AG08395 (cell line): Measurements from ENCODE around the gene SIL1.

Experiments
- DNase-seq: peaks from one replicate; pipeline ENCODE4 v3.0.0; 2012; ENCODE audit warnings: mixed read lengths, low spot score

SIL1 gene

GRCh38 chr5:138955671-138956295 is 242.4 kb downstream of the SIL1 start:
- DNase-seq = no peak

- DNase-seq = no peak
Observed at GRCh38 chr5:138955013-138955660, 243.0 kb downstream of the SIL1 start.

GRCh38 chr5:138954257-138955012 is 243.7 kb downstream of the SIL1 start:
- DNase-seq = no peak

GRCh38 chr5:138953387-138954256 is 244.5 kb downstream of the SIL1 start:
- peak; percentile 90 for DNase-seq

GRCh38 chr5:138952962-138953361 is 245.2 kb downstream of the SIL1 start:
- DNase-seq = no peak

- DNase-seq = no peak
Observed at GRCh38 chr5:138951986-138952735, 246.0 kb downstream of the SIL1 start.

- no peak for DNase-seq
Observed at GRCh38 chr5:138951091-138951985, 246.8 kb downstream of the SIL1 start.

GRCh38 chr5:138950421-138951031 is 247.6 kb downstream of the SIL1 start:
- DNase-seq = no peak

- no peak for DNase-seq
Observed at GRCh38 chr5:138949988-138950387, 248.2 kb downstream of the SIL1 start.

- no peak for DNase-seq
Observed at GRCh38 chr5:138949223-138949574, 249.0 kb downstream of the SIL1 start.

GRCh38 chr5:138948471-138949222 is 249.5 kb downstream of the SIL1 start:
- DNase-seq = no peak

- DNase-seq = no peak
Observed at GRCh38 chr5:138947780-138948179, 250.4 kb downstream of the SIL1 start.

- no peak for DNase-seq
Observed at GRCh38 chr5:138946831-138947560, 251.2 kb downstream of the SIL1 start.

GRCh38 chr5:138946241-138946623 is 251.9 kb downstream of the SIL1 start:
- DNase-seq = no peak

- no peak for DNase-seq
Observed at GRCh38 chr5:138945421-138946240, 252.5 kb downstream of the SIL1 start.

- no peak for DNase-seq
Observed at GRCh38 chr5:138944527-138945322, 253.4 kb downstream of the SIL1 start.

GRCh38 chr5:138943599-138944173 is 254.5 kb downstream of the SIL1 start:
- DNase-seq = no peak
